GM18511 (cell line): ENCODE measurements around the gene PLEKHG5.
"Not testable (repeated sequence)": the region's sequence is repeated elsewhere in the genome, so short reads cannot be mapped to it uniquely, and the experiment has no call there.

Experiments
- ATAC-seq: cut with Tn5 transposase; IDR thresholded peaks from one replicate; pipeline ENCODE4 v1.9.1; 2021; ENCODE audit warnings: mild to moderate bottlenecking, moderate library complexity; ENCODE audit not compliant: unreplicated experiment

Gene PLEKHG5

DNA sequence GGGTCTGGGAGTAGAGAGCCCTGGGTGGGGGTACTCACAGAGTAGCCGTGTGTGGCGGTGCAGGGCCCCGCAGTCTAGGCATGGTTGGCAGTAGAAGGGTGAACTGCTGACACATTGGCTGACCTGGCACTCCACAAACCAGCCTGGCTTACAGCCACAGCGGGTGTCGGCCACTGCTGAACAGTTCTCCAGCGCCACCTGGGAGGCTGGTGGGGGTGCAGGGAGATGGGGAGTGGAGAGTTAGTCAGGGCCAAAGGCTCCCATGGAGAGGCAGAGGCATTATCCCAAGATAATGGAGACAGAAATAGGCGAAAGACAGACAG, 27.0 kb downstream of the PLEKHG5 start:
- ATAC-seq = no peak

DNA sequence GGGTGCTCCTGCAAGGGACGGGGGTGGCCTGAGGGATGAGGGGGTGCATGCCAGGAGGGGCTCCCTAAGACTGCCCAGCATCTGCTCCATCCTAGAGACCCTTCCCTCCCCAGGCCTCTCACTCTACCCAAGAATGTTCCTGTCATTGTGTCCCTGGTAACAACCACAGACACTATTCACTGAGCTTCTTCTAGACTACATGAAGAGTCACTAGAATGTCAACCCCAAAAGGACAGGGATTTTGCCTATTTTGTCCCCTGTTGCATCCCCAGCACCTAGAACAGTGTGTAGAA, 28.4 kb downstream of the PLEKHG5 start:
- ATAC-seq = no peak

DNA sequence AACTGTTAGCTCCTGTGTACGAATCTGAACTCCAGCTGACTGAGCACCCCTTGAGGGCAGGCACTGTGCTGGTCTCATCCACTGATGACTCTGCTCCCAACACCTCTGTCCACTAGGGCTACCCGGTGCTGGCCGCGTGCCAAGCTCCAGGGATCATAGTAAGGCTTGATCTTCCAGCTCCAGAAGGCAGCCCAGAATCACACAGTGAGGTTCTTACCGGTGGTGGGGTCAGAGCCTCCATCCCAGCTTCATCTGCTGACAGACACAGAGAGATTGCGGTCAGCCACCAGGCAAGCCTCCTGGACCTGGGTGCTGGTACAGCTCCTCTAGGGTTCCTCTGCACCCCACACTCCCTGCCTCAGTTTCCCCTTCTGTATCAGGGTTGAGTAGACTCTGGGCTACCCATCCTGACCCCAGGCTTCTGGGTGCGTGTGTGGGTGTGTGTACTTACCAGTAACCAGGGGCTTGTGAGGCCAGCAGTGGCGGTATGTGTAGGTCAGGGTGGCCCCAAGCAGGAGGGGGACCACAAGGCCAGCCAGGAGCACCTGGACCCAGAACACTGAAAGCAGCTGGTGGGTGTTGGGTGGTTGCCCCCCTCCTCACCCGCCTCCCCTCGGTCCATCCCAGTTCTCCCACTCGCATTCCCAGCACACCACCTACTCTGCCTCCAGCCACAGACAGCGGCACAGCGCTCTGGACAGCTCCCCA, 28.9 kb downstream of the PLEKHG5 start:
- ATAC-seq = no peak

DNA sequence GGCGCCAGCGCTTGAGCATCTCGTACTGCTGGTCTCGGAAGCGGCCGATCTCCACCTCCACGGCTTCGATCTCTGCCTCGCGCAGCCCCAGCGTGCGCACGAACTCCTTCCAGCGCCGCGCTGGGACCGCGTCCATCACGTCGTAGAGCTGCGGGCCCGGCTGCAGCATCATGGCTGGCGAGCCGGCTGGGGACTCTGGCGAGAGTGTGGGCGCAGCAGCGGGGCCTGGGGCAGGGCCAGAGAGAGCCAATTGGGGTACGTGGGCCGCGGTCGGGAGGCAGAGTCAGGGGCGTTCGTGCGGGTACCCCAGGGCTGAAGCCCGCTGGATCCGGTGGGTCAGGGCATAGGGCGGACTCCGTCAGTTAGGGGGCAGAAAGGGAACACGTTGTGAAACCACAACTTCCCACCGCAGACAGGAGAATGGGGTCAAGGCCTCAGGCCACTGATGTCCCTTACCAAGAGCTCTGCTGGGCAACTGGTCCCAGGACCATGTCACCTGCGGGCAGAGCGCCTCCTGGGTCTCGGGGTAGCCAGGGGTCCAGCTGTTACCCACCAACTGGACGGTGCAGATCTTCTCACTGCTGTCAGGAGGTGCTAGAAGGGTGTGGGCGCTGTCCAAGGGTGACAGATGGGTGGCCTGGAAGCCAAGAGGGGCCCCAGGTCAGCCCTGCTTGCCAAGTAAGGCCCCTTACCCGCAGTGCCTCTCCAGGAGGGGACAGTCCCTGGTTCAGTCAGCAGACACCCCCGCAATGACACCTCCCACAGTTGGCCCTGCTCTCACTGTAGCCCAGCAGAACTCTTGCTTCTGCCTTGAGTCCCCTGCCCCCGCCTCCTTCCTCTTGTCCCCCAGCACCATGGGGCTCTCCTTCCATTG, 29.7 kb downstream of the PLEKHG5 start:
- ATAC-seq = no peak

DNA sequence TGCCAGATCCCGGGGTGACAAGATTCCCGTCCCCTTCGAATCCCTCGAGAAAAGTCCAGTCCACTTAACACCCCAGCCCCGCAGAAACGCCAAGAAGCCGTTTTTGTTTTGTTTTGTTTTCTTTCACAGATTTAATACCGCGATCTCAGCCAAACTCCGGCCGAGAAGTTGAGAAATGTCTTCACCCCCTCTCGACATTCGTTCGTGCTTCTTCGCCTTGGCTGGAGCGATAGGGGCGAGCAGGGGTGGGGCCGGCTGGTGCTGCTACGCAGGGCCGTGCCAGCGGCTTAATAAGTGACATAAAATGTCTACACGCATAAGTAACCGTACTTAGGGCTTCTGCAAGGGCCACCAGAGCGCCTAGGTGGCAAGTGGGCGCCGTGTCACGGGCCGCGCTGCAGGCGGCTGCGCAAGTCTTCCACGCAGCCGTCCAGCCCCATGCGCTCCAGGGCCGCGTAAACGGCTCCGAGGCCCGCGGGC, 30.4 kb downstream of the PLEKHG5 start:
- no peak for ATAC-seq

DNA sequence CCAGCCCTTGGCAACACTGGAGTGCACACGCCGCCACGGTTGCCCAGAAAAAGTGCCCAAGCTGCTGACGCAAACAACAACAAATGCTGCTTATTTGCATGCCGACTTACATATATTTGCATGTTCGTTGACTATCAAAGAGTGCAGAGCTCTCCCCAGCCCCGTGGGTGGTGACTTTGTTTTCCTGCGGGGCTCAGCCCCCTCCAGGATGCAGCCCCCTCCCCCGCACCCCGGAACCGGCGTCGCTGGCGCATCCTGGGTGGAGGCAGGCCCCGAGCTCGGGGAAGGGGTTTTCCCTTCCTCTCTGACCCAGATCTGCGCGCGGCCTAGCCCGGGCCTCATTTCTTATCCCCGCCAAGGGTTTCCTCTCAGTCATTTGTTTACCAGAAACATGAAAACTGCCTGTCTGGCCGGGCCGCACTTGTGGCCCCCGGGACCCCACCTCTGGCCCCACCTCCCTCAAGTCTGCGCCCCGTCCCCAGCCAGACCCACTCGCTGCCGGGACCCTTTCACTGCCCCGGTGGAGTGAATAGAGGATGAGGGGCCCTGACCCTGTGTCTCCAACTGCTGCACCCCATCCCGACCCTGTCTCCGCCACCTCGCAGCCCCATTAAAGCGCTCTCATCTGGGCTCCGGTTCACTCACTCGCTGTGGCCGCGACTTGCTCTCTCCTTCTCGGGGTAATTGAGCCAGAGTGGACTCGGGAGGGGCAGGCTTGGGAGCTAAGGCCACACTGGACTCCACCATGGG, 31.0 kb downstream of the PLEKHG5 start:
- no peak for ATAC-seq

DNA sequence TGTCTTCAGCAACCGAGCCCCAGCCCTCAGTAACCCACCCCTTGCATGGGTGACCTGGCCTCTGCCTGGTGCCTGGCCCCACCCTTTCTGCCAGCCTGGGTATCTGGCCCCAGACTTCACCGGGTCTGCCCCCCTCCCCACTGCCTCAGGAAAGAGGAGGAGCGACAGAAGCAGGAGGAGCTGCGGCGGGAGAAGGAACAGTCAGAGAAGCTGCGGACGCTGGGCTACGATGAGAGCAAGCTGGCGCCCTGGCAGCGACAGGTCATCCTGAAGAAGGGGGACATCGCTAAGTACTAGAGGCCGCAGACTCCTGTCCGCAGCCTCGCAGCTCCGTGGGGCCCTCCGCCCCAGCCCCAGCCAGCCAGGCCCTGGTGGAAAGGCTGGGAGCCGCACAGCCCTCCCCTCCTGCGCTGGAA, 31.6 kb downstream of the PLEKHG5 start:
- no peak for ATAC-seq

DNA sequence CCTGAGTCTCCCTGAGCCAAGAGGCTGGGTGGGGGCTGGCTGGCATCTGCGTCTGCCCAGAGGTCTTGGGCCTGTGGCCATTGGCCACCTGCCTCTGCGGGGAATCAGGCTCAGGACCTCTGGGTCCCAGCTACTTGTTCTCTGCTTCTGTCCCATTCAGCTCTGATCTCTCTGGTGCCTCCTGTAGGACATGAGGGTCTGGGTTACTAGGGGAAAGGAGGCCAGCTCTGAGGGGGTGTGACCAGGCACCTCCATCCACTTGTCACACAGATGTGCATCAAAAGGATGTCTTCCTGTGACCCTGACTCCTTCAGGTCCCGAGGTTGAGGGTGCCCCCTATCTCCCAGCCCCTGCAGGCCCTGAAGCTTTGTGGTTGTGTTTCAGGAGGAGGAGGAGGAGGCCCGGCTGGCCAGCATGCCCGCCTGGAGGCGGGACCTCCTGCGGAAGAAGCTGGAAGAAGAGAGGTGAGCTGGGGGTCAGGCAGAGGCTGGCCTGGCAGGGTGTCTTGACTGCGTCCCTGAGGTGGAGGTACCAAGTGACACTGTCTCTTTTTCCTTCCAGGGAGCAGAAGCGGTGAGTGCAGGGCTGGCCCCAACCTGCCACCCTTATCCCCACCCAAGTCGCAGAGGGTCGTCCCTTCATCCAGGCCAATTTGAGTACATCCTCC, 34.5 kb downstream of the PLEKHG5 start:
- ATAC-seq = no peak

DNA sequence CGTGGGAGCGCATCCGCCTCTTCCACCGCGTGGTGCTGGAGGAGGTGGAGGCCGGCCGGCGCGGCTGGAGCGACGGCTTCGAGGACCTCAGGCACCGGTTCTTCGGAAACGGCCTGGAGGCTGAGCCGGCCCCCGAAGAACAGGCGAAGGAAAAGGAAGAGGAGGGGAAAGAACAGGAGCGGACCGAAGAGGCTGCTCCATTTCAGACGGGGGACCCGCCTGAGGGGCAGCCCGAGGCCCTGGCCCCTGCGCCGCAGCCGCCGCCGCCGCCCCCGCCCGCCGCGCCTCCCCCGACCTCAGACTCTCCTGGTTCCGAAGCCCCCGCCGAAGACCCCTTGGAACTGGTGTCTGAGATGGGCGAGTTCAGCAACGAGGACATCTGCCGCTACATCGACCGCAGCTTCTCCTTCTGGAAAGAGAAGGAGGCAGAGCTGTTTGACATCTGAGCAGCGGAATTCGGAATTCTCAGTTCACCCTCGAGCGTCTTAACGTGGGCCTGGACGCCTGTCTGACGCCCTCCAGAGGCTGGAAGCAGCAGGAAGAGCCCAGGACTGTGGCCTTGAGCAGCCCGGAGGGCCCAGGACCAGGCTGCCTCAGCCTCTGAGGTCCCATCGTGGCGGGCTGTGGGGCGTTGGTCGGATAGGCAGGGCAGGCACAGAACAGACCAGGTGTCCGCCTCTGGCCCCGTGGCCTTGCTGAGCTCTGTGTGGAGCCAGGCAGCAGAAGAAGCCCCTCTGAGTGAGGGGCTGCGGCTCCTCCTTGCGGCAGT, 35.5 kb downstream of the PLEKHG5 start:
- not testable (repeated sequence) for ATAC-seq

DNA sequence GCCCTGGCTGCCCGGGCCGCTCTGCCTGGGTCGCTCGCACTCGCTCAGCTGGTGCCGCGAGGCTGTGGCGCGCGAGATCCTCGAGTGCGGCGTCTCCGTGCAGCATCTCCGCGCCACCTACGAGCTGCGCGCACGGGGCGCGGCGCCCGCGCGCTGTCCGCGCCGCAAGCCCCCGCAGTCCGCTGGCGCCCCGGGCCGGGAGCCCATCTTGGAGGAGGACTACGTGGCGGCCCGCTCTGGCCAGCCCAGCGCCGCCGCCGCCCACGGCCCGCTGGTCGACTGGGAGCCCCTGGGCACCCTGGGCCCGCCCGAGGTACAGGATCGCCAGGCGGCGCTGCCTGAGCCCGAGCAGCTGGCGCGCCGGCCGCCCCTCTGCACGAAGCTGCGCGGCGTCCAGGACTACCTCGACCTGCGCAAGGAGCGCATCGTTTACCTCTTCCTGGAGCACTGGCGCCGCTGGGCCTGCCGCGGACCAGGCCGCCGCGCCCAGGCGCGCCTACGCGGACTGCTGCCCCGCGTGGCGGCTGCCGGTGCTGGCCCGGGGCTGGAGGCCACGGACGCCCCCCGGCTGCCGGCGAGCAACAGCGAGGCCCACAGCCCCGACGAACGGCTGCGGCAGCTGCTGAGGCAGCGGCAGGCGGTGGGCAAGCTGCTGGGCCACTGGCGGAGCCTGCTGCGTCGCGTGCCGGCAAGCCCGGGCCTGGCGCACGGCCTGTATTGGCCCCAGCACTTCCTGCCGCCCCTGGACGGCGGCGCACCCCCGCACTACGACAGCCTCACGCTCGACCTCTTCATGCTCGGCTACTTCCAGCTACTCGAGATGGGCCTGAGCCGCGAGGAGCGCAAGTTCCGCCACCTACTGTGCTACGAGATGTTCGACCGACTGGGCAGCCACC, 36.4 kb downstream of the PLEKHG5 start:
- ATAC-seq = no peak

DNA sequence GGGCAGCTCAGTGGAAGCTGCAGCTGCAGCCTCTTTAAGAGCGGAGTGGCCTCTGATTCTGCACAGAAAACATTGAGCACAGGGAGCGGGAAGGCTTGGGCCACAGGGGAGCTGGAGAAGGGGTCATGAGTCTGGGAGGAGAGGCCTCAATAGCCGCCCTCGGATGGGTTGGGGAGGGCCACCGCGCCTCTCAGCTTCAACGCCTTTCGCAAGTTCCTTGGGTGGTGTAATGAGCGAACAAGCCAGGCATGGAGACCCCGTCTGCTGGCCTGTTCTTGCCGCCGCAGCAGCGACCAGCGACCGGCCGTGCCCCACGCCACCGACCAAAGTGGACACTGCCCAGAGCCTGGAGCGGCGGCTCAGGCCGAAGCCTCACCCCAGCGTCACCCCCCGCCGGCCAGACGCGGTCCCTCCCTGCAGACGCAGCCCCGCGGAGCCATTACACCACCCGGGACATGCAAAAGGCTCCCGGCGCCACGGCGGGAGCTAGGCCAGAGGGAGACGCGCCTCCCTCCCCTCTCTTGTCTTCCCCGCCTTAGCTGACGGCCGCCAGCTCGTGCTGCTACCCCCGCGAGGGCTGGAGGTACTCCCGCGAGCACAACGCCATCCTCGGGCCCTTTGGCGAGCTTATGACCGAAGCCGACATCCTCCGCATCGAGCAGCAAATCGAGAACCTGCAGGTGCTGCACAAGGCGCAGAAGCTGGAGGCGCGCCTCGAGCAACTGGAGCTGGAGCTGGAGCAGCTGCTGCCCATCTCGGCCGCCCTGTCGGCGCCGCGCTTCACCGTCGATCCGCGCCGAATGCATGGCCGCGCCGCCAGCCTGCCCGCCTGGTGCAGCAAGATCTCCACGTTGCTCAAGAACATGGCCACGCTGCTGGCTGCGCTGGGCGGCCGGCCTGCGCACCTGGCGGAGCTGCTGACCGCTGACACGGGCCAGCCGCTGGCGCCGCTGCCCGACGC, 37.3 kb downstream of the PLEKHG5 start:
- ATAC-seq = not testable (repeated sequence)

DNA sequence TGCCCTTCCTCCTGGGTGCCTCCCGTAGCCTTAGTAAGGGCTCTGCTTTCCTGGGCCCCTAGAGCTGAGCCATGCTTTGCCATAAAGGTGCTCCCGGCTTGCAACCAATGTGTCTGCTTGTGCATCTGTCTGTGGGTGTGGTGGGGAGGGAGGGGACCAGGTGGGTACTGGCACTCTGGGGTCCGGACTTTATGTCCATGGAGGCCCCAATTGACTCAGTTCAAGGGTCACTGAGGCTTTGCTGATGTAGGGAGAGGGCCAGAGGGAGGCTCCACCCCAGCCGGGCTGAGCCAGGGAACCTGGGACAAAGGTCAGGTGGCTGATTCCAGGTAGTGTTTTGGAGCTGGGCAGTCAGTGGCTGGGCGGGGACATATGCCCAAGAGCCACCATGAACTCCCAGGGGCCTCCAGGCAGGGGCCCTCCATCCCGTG, 40.5 kb downstream of the PLEKHG5 start:
- no peak for ATAC-seq

DNA sequence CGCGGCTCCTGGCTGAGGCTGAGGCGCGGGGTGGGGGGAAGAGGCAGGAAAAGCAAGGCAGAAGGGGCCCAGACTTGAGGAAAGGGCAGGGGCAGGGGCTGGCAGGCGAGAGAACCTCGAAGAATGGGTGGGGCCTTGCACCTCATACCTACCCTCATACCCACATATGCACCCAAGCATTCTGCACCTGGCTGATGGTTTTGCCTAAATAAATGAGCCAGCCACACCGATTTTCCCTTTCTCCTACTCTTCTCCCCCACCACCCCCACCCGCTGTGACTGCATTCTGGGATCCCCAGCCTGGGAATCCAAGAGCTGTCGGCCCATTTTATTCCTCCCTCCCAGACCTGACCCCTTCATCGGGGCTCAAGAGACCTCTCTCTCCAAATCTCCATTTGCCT, 41.0 kb downstream of the PLEKHG5 start:
- ATAC-seq = not testable (repeated sequence)

DNA sequence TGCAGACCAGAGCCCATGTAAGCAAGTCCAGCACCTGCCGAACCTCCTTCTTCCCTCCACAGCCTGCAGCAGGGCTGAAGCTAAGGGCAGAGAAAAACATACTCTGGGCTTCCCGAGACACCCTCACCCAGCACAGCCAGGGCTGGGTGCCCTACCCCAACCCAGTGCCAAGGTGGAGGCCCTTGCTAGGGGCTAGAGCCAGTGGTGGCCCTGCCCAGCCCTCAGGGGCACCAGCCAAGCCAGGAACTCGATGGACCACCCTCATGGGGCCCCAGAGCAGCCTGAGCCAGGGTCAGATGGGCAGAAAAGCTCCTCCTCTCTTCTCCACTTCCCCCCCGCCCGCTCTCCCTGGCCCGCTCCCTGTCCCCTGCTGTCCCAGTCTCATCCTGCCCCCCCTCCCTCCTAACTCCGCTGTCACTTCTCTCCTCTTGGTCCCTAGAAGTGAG, 41.4 kb downstream of the PLEKHG5 start:
- ATAC-seq = no peak

DNA sequence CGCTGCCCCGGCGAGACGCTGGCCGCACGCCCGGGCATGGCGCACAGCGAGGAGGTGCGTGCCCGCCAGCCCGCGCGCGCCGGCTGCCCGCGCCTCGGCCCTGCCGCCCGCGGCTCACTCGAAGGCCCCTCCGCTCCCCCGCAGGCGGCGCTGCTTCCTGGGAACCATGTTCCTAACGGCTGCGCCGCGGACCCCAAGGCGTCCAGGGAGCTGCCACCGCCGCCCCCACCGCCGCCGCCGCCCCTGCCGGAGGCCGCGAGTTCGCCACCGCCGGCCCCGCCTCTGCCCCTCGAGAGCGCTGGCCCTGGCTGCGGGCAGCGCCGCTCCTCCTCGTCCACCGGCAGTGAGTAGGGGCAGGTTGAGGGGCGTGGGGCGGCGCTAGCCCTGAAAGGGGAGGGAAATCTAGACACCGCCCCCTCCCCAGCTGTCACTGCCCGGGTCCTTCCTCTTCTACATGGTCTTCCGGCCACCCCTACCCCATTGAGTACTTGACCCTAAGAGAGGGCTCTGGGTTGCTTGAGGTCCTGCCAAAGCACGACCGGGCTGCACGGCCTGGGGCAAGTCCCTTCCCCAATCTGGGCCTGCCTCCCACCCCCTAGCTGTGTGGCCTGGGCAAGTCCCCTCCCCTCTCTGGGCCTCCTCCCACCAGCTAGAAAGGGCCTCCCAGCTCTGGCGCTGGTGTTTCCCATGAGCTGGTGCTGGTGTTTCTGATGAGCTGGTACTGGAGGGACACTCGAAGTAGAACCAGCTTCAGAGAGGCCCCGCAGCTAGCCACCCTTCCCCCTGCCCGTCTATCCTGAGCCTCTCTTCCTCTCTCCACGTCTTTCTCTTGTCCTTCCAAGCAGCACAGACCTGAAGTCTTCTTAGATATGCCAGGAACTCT, 42.5 kb downstream of the PLEKHG5 start:
- ATAC-seq = no peak

DNA sequence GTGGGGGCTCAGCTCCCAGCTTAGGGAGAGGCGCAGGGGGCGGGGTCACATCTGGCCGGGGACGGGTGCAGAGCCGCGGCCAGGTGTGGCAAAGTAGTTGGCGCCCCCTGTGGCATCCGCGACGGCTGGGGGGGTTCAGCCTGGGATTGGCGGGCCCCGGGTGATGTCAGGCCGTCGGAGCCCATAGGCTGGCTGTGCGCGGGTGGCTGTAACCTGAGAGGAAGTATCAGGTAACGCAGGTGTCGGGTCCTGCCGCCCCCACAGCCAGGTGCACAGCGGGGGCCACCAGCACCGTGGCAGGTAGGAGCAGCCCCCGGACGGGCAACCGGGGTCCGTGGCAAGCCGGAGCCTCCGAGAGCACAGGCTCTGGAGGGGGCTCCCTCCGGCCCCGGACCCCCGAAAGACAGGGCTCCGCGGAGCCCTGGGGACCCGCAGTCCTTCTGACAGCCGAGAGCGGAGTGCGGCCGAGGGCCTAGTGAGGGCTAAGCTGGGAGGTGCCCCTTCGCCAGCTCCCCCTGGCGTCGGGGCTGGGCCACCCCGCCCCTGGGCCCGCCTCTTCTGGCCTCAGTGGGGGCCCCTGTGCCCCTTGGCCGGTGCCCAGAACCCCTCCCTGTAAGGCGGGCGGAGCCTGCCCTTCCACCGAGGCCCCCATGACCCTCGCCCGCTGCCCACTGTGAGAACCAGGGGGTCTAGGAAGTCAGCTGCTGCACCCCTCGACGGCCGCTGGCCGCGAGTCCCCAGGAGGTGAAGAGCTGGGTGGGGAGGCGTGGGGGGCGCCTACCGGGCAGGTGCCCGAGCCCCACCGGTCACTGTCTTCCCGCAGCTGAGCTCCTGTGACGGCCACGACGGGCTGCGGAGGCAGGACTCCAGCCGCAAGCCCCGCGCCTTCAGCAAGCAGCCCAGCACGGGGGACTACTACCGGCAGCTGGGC, 43.4 kb downstream of the PLEKHG5 start:
- no peak for ATAC-seq
